Stimulated activated CD8-positive, alpha-beta memory T cell treated with anti-CD3 and anti-CD28 coated beads, Interleukin-4, amount 100 ng/mL, for 1 hour (primary cell): ENCODE results near the gene KLHL11.
A peak's percentile ranks its signal among the peaks of the same experiment; 100 is the strongest.
"Not testable (repeated sequence)": the region's sequence is repeated elsewhere in the genome, so short reads cannot be mapped to it uniquely, and the experiment has no call there.

ENCODE experiments used
- DNase-seq, 2 donors: peaks; one replicate each; pipeline ENCODE4 v3.0.0-alpha.2; 2020; ENCODE audit warnings: low read depth in 2 of 2, low spot score in 1 of 2

The KLHL11 gene

DNA sequence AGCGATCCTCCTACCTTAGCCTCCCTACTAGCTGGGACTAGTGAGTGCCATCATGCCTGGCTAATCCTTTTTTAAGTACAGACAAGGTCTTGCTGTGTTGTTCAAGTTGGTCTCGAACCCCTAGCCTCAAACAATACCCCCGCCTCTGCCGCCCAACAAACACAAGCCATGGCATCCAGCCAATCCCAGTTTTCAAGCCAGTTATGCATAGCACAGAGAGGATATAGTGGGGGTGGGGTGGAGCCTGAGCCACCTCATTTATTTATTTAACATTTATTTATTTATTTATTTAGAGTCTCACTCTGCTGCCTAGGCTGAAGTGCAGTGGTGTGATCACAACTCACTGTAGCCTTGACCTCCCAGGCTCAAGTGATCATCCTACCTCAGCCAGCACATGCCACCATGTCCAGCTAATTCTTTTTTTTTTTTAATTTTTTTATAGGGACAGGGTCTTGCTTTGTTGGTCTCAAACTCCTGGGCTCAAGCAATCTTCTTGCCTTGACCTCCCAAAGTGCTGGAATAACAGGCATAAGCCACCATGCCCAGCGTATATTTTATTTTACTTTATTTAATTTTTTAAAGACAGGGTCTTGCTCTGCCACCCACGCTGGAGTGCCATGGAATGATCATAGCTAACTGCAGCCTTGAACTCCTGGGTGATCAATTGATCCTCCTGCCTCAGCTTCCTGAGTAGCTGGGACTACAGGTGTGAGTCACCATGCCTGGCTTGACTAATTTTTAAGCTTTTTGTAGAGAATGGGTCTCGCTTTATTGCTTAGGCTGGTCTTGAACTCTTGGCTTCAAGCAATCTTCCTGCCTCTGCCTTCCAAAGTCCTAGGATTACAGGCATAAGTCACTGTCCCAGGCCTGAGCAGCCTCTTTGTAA, 26.2 kb upstream of the KLHL11 start:
- DNase-seq = no peak

DNA sequence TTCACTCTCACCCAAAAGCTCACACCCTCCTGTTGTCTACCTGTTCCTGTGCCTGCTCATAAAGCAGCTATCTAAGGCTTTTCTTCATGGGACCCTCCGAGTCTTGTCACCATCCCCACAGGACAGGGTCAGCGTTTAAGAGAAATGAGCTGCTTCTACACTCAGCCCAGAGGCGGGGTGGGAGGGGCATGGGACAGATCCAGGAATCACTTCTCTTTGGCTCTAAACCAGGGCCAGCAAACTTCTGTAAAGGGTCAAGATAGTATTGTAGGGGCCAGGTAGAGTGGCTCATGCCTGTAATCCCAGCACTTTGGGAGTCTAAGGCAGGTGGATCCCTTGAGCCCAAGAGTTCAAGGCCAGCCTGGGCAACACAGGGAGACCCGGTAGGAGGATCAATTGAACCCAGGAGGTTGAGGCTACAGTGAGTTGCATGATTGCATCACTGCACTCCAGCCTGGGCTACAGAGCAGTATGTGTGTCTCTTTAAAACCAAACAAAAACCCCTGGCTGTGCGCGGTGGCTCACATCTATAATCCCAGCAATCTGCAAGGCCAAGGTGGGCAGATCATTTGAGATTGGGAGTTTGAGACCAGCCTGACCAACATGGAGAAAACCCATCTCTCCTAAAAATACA, 23.2 kb upstream of the KLHL11 start:
- no peak for DNase-seq

DNA sequence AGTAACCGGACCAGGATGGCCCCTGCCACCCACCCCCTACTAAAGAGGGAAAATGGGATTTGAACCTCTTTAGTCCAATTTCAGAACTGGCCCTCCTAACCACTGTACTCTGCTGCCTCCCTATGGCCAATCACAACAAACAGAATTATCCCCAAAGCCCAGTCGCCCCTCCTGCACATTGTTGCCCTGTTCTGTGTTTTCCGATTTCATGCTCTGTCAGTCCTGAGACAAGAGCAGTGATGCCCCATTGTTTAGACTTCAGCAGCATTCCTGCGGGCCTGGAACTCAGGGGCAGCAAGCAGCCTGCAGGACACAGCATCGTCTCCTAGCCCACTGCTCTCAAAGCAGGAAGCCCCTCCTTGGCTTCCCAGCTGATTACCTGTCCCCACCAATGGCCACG, 20.5 kb upstream of the KLHL11 start:
- DNase-seq = no peak

DNA sequence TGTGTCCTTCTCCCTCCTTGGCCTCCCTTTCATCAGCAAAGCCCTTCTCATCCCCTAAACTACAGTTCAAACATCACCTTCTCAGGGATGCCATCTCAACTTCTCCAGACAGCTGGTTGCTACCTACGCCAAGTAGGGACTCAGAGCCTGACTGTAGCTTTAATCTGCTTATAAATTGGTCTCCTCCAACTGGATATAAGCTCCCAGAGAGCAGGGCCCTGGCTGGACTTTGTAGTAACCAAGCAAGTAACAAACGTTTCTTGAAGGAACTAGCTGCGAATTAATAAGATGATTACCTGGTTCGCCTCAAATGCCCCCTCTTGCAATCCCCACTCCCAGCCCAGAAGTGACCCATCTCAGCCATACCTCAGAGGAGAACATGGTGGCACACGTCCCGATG, 17.5 kb upstream of the KLHL11 start:
- DNase-seq = no peak

DNA sequence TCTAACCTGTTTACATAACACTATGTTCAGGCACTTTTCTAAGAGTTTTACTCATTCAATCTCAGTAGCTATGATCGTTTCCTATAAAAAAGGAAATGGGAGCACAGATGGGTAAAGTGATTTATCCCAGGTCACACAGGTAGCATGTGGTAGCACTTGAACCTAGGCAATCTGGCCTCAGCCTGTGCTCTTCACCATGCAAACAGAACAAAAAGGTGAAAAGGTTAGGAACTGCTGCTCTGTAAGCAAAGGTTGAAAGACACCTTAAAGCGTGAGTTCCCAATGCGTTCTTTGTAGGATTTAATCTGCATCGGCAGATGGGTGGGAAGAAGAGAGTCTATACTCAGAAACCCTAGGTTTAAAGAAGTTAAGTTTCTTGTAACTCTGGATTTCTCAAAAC, 14.9 kb upstream of the KLHL11 start:
- no peak for DNase-seq

DNA sequence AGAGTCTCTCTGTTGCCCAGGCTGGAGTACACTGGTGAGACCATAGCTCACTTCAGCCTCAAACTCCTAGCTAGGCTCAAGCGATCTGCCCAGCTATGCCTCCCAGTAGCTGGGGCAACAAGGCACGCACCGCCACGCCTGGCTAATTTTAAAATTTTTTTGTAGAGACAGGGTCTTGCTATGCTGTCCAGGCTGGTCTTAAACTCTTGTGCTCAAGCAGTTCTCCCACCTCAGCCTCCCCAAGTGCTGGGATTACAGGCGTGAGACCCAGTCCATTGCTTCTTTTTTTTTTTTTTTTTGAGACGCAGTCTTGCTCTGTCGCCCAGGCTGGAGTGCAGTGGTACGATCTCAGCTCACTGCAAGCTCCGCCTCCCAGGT, 9.1 kb upstream of the KLHL11 start:
- DNase-seq = not testable (repeated sequence)

DNA sequence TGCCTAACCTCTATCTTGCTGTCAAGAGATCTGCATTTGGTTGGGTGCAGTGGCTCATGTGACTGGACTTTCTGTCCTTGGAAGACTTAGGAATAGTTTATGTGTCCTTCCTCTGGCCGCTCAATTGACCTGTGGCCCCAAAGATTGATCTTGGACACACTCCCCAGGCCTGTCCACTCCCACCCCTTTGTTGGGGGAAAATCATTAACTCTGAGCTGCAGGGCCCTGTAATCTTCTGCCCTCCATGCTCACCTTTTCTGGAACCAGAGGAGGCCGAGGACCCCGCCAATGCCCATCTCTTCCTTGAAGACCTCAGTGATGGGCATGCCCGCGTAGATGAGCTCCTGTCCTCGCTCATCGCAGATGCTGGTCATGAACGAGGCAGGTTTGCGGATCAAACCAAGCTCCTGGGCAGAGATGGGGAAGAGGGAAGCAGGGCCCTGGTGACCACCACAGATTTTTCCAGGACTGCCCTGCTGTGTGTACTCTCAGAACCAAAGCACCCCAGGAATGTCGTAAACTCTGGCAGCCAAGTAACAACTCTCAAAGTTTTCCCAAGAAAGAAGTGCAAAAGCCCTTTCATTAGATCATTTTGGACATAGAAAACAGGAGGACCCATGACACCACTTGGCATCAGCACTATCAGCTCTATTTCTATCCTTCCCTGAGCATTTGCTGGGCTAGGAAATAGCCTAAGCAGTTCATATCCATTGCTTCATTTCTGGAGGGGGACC, 8.5 kb upstream of the KLHL11 start:
- no peak for DNase-seq

DNA sequence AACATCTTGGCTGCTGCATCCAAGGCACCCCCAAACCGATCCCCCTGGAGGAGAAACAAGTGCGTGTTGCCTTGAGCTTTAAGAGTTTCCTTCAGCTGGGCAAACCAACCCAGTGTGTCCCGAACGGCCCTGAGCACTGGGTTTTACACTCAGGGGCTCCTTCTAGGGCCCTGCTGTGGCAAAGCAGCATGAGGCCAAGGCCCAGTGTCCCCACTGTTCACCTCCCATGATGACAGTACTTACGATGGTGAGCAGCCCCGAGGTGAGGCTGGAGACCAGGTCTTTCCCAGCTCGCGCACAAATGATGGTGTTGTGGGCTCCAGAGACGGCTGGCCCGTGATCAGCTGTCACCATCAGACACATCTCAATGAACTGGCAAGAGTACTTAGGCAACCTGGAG, 6.6 kb upstream of the KLHL11 start:
- no peak for DNase-seq

DNA sequence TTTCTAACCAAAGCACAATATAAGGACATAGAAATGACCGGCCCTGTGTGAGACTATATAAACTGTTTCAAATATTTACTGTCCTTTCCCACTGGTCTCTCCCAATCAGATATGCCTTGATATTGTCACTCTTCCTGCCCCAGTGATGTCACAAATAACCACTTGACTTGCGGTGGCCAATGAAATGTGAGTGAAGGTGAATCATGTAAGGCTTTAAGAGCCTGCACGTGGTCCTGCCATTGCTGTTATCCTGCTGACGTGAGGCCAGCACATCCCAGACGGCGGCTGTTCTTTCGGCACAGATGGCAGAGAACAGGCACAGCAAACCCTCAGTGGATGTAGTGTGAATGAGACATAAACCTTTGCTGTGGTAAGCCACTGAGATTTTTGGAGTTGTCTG, 5.4 kb upstream of the KLHL11 start:
- DNase-seq = no peak

DNA sequence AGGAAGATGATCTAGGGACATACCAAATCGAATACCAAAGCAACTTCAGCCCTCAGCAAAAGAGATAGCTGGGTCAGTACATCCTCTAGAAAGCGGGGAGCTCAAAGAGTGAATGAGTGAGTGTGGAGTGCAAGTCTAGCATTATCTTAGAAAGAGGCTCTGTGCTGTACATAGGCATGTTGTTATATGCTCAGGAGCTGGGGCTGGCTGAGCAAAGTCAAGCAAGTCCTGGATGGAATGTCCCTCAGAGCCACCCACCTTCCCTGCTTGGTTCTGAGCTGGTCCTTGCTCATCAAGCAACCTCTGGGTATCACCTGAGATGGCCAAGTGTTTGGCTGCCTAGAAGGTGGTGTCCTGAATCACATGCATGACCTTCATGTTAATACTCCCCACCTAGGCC, 4.9 kb upstream of the KLHL11 start:
- no peak for DNase-seq

DNA sequence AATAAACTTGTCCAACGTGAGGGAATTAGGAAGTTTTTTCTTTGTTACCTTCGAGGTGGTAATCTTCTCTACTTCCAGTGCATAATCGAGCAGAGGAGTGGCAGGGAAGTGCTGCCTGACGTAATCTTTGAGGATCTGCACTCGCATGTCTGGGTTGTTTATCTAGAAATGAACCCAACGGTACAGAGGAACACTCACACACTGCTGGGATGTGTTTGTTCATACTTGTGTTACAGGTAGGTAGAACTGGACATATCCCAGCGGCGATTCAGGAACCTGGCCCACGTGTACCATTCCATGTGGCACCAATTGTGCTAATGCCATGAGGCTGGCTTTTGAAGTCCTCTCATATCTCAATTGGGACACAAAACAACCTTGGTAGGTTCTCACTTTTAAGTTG, 4.2 kb upstream of the KLHL11 start:
- no peak for DNase-seq

DNA sequence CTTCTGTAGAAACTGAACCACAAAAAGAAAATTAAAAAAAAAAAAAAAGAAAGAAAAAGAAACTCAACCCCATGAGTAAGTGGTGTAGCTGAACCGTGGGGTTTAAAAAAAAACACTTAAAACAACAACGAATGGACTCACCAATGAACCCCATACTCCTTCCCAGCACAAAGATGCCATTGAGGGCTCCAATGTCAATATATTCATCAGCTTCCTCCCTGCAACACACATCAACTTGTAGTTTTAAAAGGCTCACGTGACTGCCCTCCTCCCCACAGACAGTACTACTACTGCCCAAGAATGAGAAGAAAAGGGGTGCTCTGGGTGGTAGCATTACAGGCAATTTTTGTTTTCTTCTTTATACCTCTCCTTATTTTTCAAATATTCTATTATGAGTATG, 3.3 kb upstream of the KLHL11 start:
- DNase-seq = no peak

DNA sequence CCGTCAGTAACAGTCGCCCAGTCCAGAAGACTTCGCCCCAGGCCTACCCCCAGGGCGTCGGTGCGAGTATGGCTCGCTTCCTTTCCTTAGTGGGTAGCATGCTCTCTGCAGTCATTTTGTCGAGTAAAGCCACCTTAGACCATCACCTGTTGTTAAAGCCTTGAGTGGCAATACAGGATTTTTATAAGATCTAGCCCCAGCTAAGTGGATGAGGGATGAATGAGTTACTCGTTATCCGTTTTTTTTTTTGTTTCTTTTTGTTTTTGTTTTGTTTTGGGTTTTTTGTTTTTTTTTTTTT, 322 bp upstream of the KLHL11 start:
- no peak for DNase-seq

DNA sequence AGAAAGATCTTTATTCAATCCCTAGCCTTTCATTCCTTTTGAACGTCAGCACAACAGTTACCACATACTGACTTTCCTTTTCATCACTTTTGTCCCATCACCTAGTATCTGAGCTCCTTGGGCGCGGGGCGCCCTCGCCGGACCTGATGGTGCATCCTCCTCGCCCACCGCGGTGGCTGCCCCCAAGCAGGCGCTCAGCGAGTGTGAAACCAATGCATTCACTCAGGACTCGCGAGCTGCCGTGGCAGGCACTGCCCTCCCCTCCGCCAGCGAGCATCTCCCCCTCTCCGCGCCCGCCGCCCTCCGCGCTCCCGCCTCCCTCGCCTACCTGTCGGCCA, 756 bp downstream of the KLHL11 start:
- peak in 1 of 2 donors; percentile 27 for DNase-seq

DNA sequence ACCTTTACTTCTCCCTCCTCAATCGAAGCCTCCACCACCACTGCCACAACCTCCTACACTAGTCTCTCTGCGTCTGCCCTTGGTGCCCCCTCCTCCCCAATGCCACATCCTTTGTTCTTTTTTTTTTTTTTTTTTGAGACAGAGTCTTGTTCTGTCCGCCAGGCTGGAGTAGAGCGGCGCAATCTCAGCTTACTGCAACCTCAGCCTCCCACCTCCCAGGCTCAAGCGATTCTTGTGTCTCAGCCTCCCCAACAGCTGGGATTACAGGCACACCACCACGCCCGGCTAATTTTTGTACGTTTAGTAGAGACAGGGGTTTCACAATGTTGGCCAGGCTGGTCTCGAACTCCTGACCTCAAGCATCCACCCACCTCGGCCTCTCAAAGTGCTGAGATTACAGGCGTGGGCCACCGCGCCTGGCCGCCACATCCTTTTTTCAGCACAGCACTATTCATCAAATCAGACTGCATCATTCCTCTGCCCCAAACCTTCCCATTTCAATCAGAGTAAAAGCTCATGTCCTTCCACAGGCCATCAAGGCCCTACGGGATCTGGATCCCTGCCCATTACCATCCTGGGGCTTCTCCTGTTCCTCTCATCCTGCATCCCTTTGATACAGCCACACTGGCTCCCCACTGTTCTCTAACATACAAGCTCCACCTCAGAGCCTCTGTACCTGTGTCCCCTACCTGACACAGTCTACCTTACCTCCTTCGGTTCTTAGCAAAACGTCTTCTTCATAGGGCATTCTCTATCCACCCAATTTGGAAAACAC, 2.0 kb downstream of the KLHL11 start:
- no peak for DNase-seq

DNA sequence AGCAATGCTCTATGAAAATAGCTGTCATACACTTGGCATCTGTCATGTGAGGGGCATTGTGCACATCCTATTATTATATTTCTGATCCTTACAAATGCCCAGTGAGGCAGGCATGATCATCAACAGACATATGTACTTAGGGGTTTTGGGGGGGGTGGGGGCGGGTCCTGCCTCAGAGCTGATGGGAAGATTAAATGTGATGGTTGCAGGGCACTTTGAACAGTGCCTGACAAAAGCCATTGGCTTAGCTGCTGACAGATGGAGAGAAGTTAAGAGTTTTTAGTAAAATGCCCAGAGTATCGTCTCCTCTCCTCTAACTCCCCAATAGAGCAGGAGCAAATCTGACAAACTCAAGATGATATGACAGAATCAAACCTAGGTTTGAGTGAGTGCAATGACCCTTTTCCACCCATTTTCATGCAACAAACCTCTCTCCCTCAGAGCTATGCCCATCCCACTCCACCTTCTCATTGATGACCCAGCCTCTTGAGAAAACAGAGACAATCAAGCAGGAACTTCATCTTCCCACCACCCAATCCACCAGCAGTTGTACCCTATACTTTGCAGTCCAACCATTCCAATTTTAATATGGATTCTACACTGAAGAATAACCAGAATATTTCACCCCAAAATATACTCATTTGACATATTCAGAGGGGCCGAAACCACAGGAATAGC, 4.8 kb downstream of the KLHL11 start:
- no peak for DNase-seq

DNA sequence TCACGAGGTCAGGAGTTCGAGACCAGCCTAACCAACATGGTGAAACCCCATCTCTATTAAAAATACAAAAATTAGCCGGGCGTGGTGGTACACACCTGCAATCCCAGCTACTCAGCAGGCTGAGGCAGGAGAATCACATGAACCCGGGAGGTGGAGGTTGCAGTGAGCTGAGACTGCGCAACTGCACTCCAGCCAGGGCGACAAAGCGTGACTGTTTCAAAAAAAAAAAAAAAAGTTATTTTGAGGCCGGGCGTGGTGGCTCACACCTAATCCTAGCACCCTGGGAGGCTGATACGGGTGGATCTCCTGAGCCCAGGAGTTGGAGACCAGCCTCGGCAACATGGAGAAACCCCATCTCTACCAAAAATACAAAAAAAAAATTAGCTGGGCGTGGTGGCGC, 13.8 kb downstream of the KLHL11 start:
- DNase-seq = not testable (repeated sequence)

DNA sequence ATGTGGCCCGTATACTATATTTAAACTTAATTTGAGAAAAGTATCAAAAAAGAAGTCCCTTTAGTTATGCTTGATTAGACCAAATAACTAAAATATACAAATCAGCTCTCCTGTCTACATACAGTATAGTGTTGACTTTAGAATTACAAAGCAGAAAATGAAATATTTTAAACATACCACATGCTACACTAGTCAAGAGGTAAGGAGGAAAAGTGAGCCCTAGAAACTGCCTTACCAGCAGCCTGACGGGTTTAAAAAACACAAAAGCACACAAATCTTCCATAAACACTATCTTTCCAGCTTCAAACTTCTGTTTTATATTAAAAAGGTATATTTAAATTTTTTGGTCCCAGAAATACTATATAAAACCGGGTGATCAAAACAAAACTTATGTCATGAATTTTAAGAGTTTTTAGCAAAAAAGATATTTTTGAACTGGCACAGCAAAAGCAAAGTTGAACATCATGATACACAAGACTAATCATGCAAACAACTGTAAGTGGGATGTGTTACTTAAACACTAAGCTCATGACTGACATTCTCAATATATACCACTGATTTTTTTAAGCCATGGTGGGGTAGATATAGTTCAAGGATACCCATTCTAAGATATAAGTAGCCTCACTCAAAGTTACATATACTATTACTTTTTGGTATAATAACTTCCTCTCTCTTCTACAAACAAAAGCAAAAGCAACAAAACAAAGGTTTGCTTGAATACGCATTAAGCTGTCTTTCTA, 15.8 kb downstream of the KLHL11 start:
- DNase-seq = no peak

DNA sequence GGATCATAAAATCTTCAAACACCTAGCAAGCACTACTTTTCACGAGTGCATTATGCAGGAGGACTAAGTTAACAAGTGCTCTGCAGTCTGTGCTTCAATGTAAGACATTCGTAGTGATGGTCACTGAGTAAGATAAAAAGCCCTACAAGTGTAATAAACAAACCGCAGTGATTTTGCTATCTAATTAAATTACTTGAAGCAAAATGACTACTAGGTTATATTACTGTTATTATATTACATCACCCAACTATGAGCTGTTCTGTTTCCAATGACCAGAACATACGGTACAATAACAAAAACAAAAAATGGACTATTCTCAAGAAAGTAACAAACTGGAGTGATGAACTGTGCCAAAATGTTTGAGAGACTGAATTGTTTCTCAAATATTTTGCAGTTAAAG, 16.4 kb downstream of the KLHL11 start:
- no peak for DNase-seq

DNA sequence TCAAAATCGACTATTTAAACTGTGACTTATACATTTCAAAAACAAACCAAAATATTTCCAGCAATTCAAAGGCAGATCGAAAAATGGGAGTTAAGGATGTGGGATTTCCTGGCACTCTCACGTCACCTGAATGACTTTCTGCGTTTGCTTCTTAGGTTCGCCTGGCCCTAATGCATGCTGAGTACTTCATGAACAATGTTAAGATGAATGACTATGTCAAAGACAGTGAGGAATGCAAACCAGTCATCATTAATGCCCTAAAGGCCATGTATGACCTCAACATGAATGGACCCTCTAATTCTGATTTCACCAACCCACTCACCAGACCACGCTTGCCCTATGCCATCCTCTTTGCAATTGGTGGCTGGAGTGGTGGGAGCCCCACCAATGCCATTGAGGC, 20.3 kb downstream of the KLHL11 start:
- DNase-seq = no peak

DNA sequence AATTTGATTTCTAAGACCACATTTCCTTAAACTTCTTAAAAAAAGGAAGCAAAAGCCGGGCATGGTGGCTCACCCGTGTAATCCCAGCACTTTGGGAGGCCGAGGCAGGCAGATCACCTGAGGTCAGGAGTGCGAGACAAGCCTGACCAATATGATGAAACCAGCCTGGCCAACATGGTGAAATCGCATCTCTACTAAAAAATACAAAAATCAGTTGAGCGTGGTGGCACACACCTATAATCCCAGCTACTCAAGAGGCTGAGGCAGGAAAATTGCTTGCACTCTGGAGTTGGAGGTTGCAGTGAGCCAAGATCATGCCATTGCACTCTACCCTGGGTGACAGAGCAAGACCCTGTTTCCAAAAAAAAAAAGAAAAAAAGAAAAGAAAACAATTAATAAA, 24.4 kb downstream of the KLHL11 start:
- not testable (repeated sequence) for DNase-seq
